ENCODE data around the gene MITF.

DNA sequence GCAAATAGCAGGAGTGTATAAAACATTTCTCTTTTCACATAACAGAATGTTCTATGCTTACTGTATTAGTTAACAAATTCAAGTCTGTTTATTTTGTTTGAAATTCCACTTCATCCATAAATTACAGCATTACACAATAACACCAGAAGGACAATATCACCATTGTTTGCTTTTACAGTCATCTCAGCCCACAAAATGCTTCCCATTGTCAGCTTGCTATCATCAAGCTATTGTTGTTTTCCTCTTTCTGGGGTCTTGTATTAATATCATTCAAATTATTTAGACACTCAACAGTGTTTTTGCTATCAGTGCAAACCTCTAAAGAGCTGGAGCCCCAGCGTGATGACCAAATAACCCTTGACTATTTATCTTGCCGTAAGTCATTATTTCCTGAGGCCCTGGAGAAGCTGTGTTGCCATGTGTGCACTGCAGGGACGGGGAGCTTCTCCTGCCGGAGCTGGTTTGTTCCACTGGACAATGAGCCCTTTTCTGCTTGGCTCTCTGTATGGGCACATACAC lies 261.4 kb downstream of the MITF start:
- TF ChIP-seq, protein P1, sequence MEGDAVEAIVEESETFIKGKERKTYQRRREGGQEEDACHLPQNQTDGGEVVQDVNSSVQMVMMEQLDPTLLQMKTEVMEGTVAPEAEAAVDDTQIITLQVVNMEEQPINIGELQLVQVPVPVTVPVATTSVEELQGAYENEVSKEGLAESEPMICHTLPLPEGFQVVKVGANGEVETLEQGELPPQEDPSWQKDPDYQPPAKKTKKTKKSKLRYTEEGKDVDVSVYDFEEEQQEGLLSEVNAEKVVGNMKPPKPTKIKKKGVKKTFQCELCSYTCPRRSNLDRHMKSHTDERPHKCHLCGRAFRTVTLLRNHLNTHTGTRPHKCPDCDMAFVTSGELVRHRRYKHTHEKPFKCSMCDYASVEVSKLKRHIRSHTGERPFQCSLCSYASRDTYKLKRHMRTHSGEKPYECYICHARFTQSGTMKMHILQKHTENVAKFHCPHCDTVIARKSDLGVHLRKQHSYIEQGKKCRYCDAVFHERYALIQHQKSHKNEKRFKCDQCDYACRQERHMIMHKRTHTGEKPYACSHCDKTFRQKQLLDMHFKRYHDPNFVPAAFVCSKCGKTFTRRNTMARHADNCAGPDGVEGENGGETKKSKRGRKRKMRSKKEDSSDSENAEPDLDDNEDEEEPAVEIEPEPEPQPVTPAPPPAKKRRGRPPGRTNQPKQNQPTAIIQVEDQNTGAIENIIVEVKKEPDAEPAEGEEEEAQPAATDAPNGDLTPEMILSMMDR (IDR thresholded peaks at IDR 0.05; ENCODE audit: low read depth, low read length, poor library complexity, severe bottlenecking): no peak
- no peak for TF ChIP-seq EZH2phosphoT487 (IDR thresholded peaks at IDR 0.05; ENCODE audit: borderline replicate concordance, low read length)
